AG10803 (cell line): ENCODE results near the gene CDC20.

ENCODE experiments used
- DNase-seq: peaks from one replicate; pipeline ENCODE4 v3.0.0; 2010; ENCODE audit warnings: low read depth
- H3K4me3 ChIP-seq: 2 replicates; pipeline ENCODE4 v1.5.1; 2011; ENCODE audit warnings: mild to moderate bottlenecking, low read length, control low read depth
- CTCF ChIP-seq: conservative IDR thresholded peaks from 2 replicates; pipeline ENCODE4 v1.5.1; 2011; ENCODE audit warnings: mild to moderate bottlenecking, low read length, control low read depth, inconsistent platforms

The CDC20 gene

GRCh38 chr1:43349594-43350306 is 9.0 kb upstream of the CDC20 start:
- H3K4me3 ChIP-seq: peak overlapping the region; percentile 60

GRCh38 chr1:43350976-43351375 is 7.8 kb upstream of the CDC20 start:
- TF ChIP-seq CTCF: no peak
- no peak for DNase-seq
- H3K4me3 ChIP-seq: no peak overlapping the region

More at GRCh38 chr1:43349594-43350306, 9.0 kb upstream of the CDC20 start:
- TF ChIP-seq CTCF: no peak
- DNase-seq: no peak

GRCh38 chr1:43351421-43352350 is 7.1 kb upstream of the CDC20 start:
- H3K4me3 ChIP-seq: no peak overlapping the region
- DNase-seq: no peak
- no peak for TF ChIP-seq CTCF

GRCh38 chr1:43352351-43352705 is 6.5 kb upstream of the CDC20 start:
- no peak for DNase-seq
- TF ChIP-seq CTCF: no peak
- H3K4me3 ChIP-seq: no peak overlapping the region

- DNase-seq: no peak
- no peak overlapping the region for H3K4me3 ChIP-seq
- no peak for TF ChIP-seq CTCF
Observed at GRCh38 chr1:43352881-43353280, 5.9 kb upstream of the CDC20 start.

GRCh38 chr1:43354471-43354870 is 4.3 kb upstream of the CDC20 start:
- TF ChIP-seq CTCF: no peak
- DNase-seq: no peak
- H3K4me3 ChIP-seq: no peak overlapping the region
